ENCODE results near the gene OR2T11.
"Not testable (repeated sequence)": the region's sequence is repeated elsewhere in the genome, so short reads cannot be mapped to it uniquely, and the experiment has no call there.

The OR2T11 gene, protein sequence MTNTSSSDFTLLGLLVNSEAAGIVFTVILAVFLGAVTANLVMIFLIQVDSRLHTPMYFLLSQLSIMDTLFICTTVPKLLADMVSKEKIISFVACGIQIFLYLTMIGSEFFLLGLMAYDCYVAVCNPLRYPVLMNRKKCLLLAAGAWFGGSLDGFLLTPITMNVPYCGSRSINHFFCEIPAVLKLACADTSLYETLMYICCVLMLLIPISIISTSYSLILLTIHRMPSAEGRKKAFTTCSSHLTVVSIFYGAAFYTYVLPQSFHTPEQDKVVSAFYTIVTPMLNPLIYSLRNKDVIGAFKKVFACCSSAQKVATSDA

DNA sequence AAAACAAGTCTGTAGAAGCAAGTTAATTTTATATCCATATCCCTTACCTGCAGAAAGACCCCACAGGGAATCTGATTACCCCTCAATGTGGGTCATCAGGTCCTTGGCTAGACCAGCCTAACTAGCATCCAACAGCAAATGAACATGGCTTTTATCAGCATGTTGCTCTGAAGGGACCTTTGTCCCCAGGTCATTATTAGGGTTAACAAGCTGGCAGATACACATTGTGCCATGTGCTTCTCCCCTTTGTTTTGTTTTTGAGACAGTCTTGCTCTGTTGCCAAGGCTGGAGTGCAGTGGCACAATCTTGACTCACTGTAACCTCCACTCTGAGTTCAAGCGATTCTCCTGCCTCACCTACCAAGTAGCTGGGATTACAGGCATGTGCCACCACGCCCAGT, at the start of gene OR2T11:
Gene OR2T11, minus strand, starts transcription at position 101 of the 400 bp plus-strand sequence. CDS start 7,963 bp downstream, outside the sequence.
- not testable (repeated sequence) for DNase-seq (ENCODE audit: low read depth in 2 of 2)

DNA sequence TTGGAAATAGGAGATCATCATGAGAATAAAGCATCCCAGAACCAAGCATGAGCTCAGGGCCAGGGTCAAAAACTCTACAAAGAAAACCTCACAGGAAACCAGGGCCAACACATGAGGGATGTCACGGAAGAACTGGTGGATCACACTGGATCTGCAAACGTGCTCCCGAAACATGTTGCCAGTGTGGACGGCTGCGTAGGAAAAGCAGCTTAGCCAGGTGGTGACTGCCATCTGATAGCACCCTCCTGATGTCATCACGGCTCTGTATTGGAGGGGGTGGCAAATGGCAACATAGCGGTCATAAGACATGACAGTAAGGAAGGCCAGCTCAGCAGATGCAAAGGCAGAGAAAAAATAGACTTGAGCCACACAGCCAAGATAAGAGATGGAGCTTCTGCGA, 46.8 kb upstream of the OR2T11 start:
- no peak for DNase-seq (ENCODE audit: low read depth in 2 of 2)

DNA sequence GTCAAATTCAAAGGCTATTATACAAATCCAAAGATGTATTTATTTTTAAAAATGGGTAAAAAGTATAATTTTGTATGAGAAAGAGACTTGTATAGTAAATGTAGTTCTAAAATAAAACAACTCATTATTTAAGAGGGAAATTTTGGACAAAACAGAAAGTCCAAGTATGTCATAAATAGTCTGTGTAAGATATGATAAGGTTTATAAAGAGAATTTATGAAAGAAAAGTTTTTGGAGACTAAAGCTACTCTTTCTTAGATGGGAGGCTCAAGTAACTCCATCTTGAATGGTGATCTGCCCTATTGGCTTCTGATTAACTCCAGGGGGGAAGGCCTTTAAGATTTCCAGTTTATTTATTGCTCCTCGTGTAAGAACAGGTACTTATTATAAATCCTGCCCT, 35.1 kb upstream of the OR2T11 start:
- no peak for DNase-seq (ENCODE audit: low read depth in 2 of 2)

DNA sequence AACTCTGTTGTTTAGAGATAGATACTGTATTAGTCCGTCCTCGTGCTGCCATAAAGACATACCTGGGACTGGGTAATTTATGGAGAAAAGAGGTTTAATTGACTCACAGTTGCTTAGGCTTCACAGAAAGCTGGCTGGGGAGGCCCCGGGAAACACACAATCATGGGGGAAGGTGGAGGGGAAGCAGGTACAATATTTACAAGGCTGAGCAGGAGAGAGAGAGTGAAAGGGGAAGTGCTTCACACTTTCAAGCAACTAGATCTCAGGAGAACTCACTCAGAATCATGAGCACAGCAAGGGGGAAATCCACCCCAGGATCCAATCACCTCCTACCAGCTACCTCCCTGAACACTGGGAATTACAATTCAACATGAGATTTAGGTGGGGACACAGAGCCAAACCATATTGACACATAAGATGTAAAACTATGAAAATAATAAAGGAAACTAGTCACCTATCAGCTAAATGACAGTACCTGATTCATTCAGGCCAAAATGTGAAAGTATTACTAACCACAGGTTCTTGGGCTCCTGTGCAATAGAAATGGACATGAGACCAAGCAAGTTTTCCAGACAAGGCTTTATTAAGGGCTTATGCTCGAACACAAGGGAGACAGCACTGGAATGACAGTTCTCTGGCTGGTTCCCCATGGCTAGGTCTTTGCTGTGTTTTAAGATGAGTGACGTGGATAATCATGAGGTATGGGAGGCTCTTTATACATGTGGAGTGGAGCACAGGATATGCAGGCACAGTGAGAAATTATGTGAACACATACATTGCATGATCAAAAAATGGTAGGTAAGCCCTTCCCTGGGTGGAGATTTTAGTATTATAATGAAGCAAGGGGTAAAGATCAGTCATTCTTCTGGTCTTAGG, 28.8 kb upstream of the OR2T11 start:
- DNase-seq (ENCODE audit: low read depth in 2 of 2): not testable (repeated sequence)

DNA sequence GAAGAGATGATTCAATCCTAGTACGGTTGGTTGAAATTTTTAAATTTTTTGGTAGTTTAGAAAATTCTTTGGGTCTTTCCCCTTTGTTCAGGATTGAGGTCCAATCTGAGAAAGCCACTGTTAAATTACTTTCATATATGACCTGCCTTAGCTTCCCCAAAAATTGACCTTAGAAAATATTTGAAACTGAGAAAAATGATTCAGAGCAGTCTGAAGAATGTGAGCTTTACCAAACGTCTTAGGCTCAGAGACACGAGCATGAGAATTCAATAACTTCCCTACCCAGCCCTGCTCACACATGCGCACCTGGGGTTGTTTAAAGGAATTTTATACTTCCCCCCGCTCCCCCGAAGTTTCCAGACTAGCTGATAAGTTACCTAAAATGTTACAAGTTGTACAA, 21.9 kb upstream of the OR2T11 start:
- not testable (repeated sequence) for DNase-seq (ENCODE audit: low read depth in 2 of 2)

DNA sequence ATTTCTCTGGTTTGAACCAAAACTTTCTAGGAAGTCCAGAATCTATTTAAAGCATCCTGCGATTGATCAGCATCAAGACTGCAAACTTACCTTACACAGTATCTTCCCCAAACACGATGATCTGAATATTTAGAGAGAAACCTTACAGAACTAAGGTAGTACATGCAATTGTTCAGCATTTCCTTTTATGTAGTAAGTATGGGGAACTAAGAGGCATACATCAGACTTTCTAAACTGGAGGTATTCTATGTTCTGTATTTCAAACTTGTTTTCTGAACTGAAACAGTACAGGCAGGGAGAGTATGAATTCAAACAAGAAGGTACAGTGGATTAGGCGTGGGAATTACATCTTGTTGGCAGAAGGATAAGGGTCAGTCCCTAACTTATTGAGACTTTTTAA, 20.5 kb upstream of the OR2T11 start, which contains the start of gene OR2T27:
Gene OR2T27, minus strand, starts transcription at position 175 of the 400 bp plus-strand sequence. CDS start 4,644 bp downstream, outside the sequence.
- DNase-seq (ENCODE audit: low read depth in 2 of 2): not testable (repeated sequence)

DNA sequence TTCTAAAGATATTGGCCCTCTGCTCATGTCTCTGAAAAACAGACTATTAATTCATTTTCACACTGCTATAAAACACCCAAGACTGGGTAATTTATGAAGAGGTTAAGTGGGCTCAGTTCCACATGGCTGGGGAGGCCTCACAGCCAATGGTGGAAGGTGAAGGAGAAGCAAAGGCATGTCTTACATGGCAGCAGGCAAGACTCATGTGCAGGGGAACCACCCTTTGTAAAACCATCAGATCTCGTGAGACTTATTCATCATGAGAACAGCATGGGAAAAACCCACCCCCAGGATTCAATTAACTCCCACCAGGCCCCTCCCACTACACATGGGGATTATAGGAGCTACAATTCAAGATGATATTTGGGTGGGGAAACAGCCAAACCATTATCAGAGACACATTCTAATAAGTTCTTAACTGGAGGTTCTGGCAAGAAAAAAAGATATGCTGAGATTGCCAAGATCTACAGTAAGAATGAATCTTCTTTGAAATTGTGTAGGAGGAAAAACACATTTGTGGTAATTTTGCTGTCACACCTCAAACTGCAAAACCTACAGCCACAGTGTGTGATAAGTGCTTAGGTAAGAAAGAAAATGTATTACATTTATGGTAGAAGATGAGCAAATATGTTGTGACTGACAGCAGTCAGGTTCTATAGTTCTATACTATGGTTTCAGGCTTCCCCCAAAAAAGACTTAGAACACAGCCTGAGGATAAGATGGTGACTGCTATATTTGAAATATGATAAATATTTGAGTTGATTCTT, 14.1 kb upstream of the OR2T11 start:
- DNase-seq (ENCODE audit: low read depth in 2 of 2): not testable (repeated sequence)

DNA sequence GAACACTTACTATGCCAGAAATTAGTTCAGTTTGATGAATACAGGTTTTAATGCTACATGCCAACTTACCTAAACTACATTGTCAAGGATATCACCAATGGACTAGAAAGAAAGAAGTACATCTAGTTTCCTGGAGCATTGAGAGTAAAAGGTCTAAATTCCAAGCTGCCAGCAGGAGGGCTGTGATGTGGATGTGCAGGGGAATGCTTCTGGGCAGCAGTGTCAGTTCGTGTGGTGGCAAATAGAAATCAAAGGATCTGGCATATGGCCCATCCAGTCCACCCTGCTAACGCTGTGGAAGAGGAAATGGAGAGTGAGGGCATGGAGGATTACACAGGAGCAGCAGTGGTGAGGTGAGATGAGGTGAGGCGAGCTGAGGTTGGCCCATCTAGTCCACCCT, 10.3 kb upstream of the OR2T11 start, which contains the start of gene OR2T35:
Gene OR2T35, minus strand, starts transcription at position 101 of the 400 bp plus-strand sequence. CDS start 6,020 bp downstream, outside the sequence.
- not testable (repeated sequence) for DNase-seq (ENCODE audit: low read depth in 2 of 2)

DNA sequence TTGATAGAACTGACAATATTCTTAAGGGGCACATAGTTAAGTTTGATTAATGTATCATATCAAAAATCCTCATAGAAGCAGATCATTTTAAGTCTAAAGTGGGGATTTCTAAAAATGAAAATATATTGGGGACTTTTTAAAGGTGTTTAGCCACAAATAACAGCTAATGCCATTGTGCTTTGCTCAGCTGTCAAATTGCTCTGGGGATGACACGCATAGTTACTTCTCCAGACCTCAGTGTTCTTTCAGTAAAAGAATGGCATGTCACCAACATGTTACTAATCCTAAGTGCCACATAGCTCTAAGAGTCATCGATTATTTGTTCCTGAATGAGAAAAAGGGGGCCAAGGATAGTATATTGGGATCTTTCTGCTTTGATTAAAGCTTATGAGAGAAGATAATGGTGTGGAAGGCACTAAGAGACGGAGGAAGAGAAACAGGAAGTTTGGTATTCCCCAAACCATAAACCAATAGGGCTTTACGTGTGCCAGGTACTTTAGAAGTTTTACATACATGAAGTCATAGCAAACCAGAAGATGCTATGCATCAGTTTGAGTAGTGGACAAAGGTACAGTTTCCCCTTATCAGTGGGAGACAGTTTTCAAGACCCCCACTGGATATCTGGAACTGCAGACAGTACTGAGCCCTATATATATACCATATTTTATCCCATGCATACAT, 8.2 kb upstream of the OR2T11 start:
- DNase-seq (ENCODE audit: low read depth in 2 of 2): not testable (repeated sequence)

DNA sequence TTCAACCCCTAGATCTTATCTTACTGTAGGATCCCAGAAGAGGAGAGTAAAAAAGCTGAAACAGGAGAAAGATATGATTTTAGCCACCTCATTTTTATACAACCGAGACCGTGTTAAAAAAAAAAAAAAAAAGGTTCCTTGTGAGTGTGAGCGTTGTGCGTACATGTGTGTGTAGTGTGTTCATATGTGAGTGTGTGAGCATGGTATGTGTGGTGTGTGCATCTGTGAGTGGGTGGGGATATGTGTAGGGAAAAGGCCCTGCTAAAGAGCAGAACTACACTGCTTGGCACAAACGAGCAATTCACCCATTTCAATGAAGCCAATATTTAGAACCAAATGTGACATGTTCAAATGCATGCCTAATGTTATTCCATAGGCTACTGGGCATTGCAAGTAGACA, 6.7 kb upstream of the OR2T11 start:
- DNase-seq (ENCODE audit: low read depth in 2 of 2): not testable (repeated sequence)

DNA sequence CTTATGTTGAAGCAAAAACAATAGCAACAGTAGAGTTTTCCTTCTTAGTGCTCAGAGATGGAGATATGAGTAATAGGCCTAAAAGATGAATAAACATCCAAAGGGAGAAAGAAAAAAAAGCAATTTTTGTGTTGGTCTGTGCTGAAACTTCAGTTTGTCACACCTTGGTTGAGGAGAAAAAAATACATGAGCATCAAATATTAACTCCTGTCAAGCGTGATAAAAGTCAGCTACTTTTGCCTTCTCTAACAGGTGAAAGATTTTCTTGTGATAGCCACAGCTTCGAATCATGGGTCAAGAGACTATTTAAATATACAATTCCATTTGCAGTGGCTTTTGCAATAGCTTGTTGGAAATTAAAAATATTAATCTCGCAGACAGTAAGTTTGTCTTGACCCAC, 6.0 kb upstream of the OR2T11 start:
- not testable (repeated sequence) for DNase-seq (ENCODE audit: low read depth in 2 of 2)

DNA sequence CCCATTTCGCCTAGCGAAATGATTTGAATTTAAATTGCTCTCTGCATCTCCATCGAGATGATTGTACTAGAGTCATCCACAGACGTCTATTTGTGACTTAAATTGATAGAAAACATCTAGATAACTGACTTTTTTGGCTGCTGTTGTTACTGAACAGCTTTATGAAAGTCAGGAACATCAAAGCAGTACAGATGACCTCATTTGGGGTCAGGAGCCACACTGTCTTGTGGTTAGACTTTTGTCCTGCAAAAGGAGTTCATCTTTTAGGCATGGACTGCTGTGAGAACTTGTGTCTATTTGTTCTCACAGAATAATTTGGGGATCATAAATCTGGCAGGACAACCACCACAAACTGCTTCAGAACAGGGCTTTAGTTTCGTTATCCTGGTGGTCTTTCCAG, 4.8 kb upstream of the OR2T11 start:
- not testable (repeated sequence) for DNase-seq (ENCODE audit: low read depth in 2 of 2)

DNA sequence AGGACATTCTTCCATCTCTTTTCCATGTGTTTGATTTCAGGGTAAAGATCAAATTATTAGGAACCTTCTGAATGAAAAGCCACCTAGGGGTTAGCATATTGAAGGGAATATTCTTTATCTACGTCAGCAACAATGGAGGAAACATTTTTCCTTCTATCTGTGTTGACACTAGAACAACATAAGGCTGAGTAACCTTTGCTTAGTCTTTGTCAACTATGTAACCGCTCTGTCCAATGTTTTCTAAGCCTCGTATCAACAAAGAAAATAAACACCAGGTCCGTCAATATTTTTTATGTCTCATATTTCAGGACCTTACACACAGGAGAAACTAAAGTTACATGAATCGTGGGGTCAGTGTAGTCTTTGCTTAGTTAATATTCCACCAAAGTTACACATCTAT, 1.7 kb upstream of the OR2T11 start:
- DNase-seq (ENCODE audit: low read depth in 2 of 2): not testable (repeated sequence)

DNA sequence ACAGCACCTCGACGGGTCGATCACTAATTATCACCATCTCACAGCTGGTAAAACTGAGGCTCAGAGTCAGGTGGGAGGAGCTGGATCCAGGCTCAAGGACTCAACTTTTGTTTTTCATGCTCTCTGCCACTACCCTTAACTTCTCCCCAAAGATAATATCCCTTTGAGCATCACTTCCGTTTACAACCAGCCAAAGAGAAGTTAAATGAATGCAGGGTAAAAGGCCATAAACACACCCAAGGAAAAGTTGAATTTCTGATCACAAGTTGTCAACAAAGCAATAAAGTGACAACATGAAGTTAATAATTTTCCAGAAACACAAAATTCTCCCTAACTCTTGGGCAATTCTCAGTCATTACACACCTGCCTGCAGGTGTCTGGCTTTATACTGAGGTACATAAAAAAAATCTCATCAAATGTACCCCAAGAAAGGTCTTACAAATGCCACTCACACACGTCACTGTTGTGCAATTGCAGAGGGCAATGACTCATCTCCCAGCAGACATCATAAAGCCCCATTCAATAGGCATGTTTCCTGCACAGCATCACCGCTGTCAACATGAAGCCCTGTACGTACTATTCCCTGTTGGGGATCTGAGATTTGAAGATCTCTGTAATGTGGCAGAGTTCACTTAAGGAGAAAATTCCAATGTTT, 3.4 kb downstream of the OR2T11 start:
- DNase-seq (ENCODE audit: low read depth in 2 of 2): no peak

DNA sequence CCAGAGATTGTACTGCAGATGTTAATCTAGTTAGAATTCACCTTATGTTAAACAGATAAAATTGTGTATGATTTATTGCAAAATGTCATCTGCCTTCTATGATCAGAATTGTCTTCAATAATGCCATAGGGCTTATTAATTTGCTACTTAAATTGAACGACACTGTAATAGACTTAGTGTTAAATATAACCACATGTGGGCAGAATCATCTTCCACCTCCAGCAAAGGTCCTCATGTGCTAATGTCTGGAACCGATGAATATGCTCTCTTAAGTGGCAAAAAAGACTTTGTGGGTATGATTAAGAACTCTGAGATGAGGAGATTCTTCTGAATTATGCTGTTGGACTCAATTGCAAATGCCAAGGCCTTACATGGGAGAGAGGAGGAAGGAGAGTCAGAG, 4.3 kb downstream of the OR2T11 start:
- DNase-seq (ENCODE audit: low read depth in 2 of 2): no peak

DNA sequence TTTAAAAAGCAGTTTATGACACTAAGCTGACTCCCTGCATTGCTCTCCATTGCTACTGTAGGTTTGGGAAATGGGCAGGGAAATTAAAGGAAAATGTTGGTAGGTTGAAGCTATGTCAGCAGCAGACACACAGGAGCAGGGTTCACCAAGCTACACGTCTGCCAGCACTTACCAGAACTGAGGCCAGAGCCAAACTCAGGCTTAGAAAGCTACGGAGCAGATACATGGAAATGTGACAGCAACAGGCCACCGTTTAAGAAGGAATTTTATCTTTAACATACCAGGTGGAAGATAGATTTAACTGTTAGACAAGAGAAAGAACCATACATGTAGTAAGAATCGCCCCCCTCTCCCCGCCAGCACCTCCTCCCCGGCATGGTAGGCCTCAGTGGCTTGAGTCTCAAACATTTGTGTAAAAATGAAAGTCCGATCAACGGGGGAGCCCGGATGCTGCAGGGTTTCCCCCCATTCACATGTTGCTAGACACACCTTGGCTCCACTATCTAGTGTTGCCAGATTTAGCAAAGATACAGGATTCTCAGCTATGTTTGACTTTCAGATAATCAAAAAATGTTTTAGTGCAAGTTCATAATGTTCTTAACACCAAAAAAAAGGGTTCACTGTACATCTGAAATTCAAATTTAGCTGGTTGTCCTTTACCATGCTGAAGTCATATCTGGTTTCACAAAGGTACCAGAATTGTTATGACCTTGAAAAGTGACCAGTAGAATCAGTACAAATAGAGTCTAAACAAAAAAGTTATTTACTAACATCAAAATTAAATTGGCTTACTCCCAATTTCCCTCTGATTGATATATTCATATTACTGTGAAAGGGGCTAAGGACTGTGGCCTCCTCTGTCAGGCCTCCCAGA, 6.7 kb downstream of the OR2T11 start:
- no peak for DNase-seq (ENCODE audit: low read depth in 2 of 2)

DNA sequence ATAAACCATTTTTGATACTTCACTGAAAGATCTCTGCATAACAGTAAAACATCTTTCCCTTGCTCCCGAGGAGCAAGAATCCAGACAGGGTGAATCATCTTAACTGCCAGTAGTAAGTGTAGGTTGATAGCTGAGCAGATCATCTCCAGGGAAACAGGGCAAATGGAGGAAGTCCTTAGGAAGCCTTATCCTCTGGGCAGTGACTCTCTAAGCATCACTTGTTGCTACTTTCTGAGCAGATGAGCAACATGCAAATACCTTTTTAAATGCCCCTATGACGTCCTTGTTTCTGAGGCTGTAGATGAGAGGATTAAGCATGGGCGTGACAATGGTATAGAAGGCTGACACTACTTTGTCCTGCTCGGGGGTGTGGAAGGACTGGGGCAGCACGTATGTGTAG, 8.9 kb downstream of the OR2T11 start:
- no peak for DNase-seq (ENCODE audit: low read depth in 2 of 2)

DNA sequence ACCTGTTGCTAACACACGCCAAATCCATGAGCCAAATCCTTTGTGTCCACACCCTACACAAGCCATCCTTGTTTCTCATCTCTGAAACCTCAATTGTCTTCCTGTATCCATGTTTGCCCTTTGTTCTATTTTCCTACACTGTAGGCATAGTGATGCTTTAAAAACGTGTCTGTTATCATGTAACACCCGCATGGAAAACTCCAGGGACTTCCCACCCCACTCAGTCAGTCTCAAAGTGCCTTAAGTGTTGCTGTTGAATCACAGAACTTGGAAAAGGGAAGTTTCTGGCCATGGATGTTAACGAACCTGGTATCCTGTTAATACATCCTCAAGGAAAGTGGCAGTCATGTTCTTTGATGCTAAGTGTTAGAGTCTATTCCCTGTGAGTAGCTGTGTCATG, 9.7 kb downstream of the OR2T11 start:
- DNase-seq (ENCODE audit: low read depth in 2 of 2): no peak

DNA sequence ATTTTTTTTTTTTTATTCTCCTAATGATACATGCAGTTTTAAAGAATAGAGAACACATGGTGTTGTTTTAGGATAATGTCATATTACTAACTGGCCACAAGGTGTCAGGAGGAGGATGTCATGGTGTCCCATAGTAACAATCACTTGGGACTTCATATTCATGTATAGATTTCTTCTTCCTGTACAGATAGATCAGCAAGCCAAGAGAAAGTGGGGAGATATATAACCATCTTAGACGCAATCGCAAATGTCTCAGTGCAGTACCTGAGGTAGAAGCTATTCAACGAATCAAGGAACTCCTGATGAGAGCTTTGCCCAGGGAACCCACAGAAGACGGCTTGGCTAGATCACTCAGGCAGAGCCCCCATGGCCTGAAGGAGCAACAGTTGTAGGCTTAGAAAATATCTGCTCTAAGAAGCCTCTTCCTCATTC, 12.3 kb downstream of the OR2T11 start:
- DNase-seq (ENCODE audit: low read depth in 2 of 2): no peak

DNA sequence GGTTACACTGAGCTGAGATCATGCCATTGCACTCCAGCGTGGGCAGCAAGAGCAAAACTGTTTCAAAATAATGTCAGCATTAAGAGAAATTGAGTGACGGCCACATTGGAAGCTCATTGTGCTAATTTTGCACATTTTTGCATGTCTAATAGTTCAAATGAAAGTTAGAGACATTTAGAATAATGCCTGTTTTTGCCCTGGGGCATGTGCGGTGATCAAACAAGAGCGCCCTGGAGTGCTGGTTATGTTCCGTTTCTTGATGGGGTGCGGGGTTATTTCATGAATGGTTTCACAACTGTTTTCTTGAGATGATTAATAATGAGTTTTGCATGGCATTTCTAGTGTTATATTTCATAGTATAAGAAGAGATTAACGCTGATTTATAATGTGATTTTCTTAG, 13.1 kb downstream of the OR2T11 start:
- no peak for DNase-seq (ENCODE audit: low read depth in 2 of 2)

Data from activated CD8-positive, alpha-beta memory T cell treated with anti-CD3 and anti-CD28 coated beads for 4 hours (primary cell).